Osteoblast (primary cell): ENCODE results near the gene BICDL2. TPM values are rescaled to one million over a fixed set of nuclear protein-coding genes. Genes with fewer than 3 reads are reported as not detected.
A peak's percentile ranks its signal among the peaks of the same experiment; 100 is the strongest.

Experiments used
- DNase-seq: peaks from one replicate; pipeline ENCODE4 v3.0.0; 2011; ENCODE audit warnings: low spot score, mixed read lengths; ENCODE audit not compliant: insufficient read length; ENCODE audit errors: missing footprints
- H2AFZ ChIP-seq: 2 replicates; pipeline ENCODE4 v1.6.0; 2011; ENCODE audit warnings: mild to moderate bottlenecking, low read length
- H3K27ac ChIP-seq: 2 replicates; pipeline ENCODE4 v1.5.1; 2011; ENCODE audit warnings: mild to moderate bottlenecking, low read depth, low read length, moderate library complexity
- H3K27me3 ChIP-seq: 2 replicates; pipeline ENCODE4 v1.6.0; 2012; ENCODE audit warnings: mild to moderate bottlenecking, control low read depth, inconsistent platforms, low read length, moderate library complexity; ENCODE audit not compliant: insufficient read depth
- H3K36me3 ChIP-seq: 2 replicates; pipeline ENCODE4 v1.5.1; 2011; ENCODE audit warnings: mild to moderate bottlenecking, low read length, control low read depth, moderate library complexity; ENCODE audit not compliant: insufficient read depth
- H3K4me1 ChIP-seq: 2 replicates; pipeline ENCODE4 v1.5.1; 2011; ENCODE audit warnings: mild to moderate bottlenecking, low read length, control low read depth, moderate library complexity; ENCODE audit not compliant: insufficient read depth
- H3K4me2 ChIP-seq: 2 replicates; pipeline ENCODE4 v1.6.0; 2011; ENCODE audit warnings: mild to moderate bottlenecking, low read length; ENCODE audit not compliant: insufficient read depth
- H3K4me3 ChIP-seq: fragments of 200-600 bp; sonication (generic); 3 replicates; pipeline ENCODE4 v1.5.1; 2012; ENCODE audit warnings: mild to moderate bottlenecking, low read length, inconsistent platforms; ENCODE audit not compliant: insufficient read depth
- H3K79me2 ChIP-seq: 2 replicates; pipeline ENCODE4 v1.6.0; 2012; ENCODE audit warnings: mild to moderate bottlenecking, low read length, control low read depth, inconsistent platforms; ENCODE audit not compliant: insufficient read depth
- H3K9me3 ChIP-seq: 2 replicates; pipeline ENCODE4 v1.5.1; 2011; ENCODE audit warnings: low read depth, low read length, control low read depth
- H4K20me1 ChIP-seq: 2 replicates; pipeline ENCODE4 v1.6.0; 2012; ENCODE audit warnings: mild to moderate bottlenecking, low read length, control low read depth; ENCODE audit not compliant: insufficient read depth
- total RNA-seq: library from RNA; depleted of rRNA; stranded (reverse); fragments of >200 nt; gene quantifications from 2 replicates; pipeline ENCODE4 v1.2.3, GENCODE V29; 2012
- TF ChIP-seq, protein P1 (sequence below): IDR thresholded peaks from 2 replicates; pipeline ENCODE4 v1.5.1; 2011; ENCODE audit warnings: mild to moderate bottlenecking, low read depth, low read length, moderate library complexity; ENCODE audit errors: extremely low read depth

The BICDL2 gene
- total RNA-seq, 1 donor, result not detected

DNA sequence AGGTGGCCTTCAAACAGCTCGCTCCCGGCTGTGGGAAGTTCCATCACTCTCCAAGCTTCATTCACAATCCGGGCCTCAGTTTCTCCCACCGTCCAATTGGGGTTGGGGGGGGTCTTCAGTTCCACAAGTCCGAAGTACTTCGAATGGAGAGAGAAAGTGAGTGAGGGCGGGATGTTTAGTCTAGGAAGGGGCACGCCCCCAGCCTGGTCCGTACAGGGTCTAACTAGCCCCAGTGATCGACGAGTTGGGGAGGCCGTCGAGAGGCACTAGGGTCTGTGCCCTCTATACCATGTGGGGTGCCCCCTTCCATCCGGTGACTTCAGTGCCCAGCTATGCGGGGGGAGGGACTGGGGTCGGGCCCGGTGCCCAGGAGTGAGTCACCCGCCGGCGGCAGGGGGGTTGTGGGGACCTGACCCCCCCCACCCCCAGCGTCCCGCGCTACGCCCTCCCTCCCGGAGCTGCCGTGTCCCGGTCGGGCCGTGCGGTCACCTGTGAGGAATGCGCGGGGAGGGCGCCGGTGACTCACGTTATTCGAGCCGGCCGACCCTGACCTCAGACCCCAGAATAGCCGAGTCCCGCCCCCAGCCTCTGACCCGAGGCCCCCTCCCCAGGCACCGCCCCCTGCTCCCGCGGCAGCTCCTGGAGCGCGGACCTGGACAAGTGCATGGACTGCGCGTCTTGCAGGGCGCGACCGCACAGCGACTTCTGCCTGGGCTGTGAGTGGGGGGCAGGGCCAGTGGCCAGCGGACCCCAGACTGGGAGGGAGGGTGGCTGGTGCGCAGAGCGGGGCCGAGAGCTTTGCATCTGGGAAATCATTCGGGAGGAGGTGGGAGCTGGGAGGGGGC, 15.9 kb downstream of the BICDL2 start:
- Histone ChIP-seq H3K4me3 (peak overlapping the region; percentile 94), H3K36me3 (peaks cover 15% of the 10 kb centered on the region), H3K4me2 (peak overlapping the region; percentile 96), H3K27me3 (peaks cover 5% of the 10 kb centered on the region), H3K79me2 (no peaks in the 10 kb centered on the region), H2AFZ (no peak overlapping the region), H3K27ac (peak overlapping the region; percentile 98), H3K9me3 (no peaks in the 10 kb centered on the region), H4K20me1 (peaks cover 30% of the 10 kb centered on the region), H3K4me1 (peaks cover 20% of the 10 kb centered on the region)
- TF ChIP-seq, protein P1, sequence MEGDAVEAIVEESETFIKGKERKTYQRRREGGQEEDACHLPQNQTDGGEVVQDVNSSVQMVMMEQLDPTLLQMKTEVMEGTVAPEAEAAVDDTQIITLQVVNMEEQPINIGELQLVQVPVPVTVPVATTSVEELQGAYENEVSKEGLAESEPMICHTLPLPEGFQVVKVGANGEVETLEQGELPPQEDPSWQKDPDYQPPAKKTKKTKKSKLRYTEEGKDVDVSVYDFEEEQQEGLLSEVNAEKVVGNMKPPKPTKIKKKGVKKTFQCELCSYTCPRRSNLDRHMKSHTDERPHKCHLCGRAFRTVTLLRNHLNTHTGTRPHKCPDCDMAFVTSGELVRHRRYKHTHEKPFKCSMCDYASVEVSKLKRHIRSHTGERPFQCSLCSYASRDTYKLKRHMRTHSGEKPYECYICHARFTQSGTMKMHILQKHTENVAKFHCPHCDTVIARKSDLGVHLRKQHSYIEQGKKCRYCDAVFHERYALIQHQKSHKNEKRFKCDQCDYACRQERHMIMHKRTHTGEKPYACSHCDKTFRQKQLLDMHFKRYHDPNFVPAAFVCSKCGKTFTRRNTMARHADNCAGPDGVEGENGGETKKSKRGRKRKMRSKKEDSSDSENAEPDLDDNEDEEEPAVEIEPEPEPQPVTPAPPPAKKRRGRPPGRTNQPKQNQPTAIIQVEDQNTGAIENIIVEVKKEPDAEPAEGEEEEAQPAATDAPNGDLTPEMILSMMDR, result no peak
- peak; percentile 99 for DNase-seq

DNA sequence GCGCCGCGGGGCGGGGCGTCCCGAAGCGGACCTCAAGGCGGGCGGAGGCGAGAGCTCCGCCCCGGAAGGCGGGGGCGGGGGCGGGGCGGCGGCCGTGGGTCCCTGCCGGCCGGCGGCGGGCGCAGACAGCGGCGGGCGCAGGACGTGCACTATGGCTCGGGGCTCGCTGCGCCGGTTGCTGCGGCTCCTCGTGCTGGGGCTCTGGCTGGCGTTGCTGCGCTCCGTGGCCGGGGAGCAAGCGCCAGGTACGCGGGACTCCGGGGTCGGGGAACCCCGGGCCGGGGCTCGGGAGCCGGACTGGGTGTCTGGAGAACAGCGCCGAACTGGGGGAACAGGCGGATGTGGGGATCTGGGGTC, 16.5 kb downstream of the BICDL2 start, which contains the start of gene TNFRSF12A:
Gene TNFRSF12A (plus strand): TSS at position 122 of the 357 bp plus-strand sequence. CDS start 30 bp downstream, at position 152.
- TF ChIP-seq, protein P1, result no peak
- Histone ChIP-seq H3K27me3 (peaks cover 5% of the 10 kb centered on the region), H2AFZ (peak within 1 kb of the TSS; percentile 91), H3K4me1 (peaks cover 20% of the 10 kb centered on the region), H3K4me2 (peak within 1 kb of the TSS; percentile 96), H4K20me1 (peaks cover 24% of the 10 kb centered on the region), H3K4me3 (peak within 1 kb of the TSS; percentile 94), H3K36me3 (peaks cover 15% of the 10 kb centered on the region), H3K79me2 (no peaks in the 10 kb centered on the region), H3K27ac (peak within 1 kb of the TSS; percentile 98), H3K9me3 (no peaks in the 10 kb centered on the region)
- peak; percentile 99 for DNase-seq

DNA sequence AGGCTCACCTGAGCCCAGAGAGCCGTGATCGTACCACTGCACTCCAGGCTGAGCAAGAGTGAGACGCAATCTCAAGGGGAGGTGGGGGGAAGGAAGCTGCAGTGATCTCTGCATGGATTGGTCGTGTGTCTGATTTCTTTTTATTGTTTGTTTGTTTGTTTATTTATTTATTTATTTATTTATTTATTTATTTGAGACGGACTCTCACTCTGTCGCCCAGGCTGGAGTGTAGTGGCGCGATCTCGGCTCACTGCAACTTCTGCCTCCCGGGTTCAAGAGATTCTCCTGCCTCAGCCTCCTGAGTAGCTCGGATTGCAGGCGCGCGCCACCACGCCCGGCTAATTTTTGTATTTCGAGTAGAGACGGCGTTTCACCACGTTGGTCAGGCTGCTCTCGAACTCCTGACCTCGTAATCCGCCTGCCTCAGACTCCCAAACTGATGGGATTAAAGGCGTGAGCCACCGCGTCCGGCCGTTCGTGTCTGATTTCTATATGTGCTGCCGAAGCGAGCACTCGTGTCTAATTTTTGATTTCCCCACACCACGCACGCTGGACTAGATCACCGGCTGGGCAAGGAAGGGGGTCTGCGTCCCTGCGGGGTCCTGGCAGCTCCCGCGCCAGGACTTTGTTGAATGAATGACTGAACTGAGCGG, 17.0 kb downstream of the BICDL2 start:
- Histone ChIP-seq H3K4me2 (peak overlapping the region; percentile 88), H3K27ac (peak overlapping the region; percentile 45), H2AFZ (peak overlapping the region; percentile 91), H3K27me3 (peaks cover 5% of the 10 kb centered on the region), H3K9me3 (no peaks in the 10 kb centered on the region), H3K79me2 (no peaks in the 10 kb centered on the region), H3K4me3 (peak overlapping the region; percentile 94), H4K20me1 (peaks cover 23% of the 10 kb centered on the region), H3K4me1 (peaks cover 20% of the 10 kb centered on the region), H3K36me3 (peaks cover 15% of the 10 kb centered on the region)
- DNase-seq, result no peak
- TF ChIP-seq, protein P1, result no peak
